Ovary (tissue), 3 donors: ENCODE data around the gene ARPIN.

Source experiments
- EP300 ChIP-seq: sonication (generic); formaldehyde crosslinking; IDR thresholded peaks from one replicate; pipeline ENCODE4 v1.6.1; 2017; ENCODE audit warnings: antibody characterized with exemption
- POLR2A ChIP-seq: fragments of 450-650 bp; IDR thresholded peaks from one replicate; pipeline ENCODE4 v1.6.1; 2017; ENCODE audit warnings: antibody characterized with exemption, mild to moderate bottlenecking, moderate library complexity
- TF ChIP-seq, protein P1 (sequence below), 3 donors: fragments of 450-650 bp in 2 of 3; fragments of 200-600 bp in 1 of 3; IDR thresholded peaks; one replicate each; pipeline versions ENCODE4 v1.5.1 to v1.8.0; 2016 to 2022; ENCODE audit warnings: antibody characterized with exemption in 3 of 3, mild to moderate bottlenecking in 1 of 3
- donor health status: DM: no; HTN: no; CAD: no.

DNA sequence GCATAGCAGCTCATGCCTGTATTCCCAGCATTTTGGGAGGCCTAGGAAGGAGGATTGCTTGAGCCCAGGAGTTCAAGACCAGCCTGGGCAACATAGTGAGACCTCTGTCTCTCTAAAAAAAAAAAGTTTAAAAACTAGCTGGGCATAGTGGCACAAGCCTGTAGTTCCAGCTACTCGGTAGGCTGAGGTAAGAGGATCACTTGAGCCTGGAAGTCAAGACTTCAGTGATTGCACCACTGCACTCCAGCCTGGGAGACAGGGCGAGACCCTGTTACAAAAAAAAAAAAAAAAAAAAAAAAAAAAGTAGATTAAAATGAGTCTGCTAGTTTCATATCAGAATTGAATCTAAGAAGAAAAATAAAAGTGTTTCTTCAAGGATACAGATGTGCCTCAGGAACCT is 65.7 kb downstream of the ARPIN start:
- TF ChIP-seq, protein P1, sequence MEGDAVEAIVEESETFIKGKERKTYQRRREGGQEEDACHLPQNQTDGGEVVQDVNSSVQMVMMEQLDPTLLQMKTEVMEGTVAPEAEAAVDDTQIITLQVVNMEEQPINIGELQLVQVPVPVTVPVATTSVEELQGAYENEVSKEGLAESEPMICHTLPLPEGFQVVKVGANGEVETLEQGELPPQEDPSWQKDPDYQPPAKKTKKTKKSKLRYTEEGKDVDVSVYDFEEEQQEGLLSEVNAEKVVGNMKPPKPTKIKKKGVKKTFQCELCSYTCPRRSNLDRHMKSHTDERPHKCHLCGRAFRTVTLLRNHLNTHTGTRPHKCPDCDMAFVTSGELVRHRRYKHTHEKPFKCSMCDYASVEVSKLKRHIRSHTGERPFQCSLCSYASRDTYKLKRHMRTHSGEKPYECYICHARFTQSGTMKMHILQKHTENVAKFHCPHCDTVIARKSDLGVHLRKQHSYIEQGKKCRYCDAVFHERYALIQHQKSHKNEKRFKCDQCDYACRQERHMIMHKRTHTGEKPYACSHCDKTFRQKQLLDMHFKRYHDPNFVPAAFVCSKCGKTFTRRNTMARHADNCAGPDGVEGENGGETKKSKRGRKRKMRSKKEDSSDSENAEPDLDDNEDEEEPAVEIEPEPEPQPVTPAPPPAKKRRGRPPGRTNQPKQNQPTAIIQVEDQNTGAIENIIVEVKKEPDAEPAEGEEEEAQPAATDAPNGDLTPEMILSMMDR (IDR thresholded peaks at IDR 0.05): no peak
- TF ChIP-seq POLR2A (no peak), EP300 (no peak)
